Osteoblast (primary cell): ENCODE data around the gene ZMIZ1. TPM values are rescaled to one million over a fixed set of nuclear protein-coding genes. Genes with fewer than 3 reads are reported as not detected.

ENCODE experiments used
- DNase-seq: peaks from one replicate; pipeline ENCODE4 v3.0.0; 2011; ENCODE audit warnings: low spot score, mixed read lengths; ENCODE audit not compliant: insufficient read length; ENCODE audit errors: missing footprints
- H2AFZ ChIP-seq: 2 replicates; pipeline ENCODE4 v1.6.0; 2011; ENCODE audit warnings: mild to moderate bottlenecking, low read length
- H3K27ac ChIP-seq: 2 replicates; pipeline ENCODE4 v1.5.1; 2011; ENCODE audit warnings: mild to moderate bottlenecking, low read depth, low read length, moderate library complexity
- H3K27me3 ChIP-seq: 2 replicates; pipeline ENCODE4 v1.6.0; 2012; ENCODE audit warnings: mild to moderate bottlenecking, control low read depth, inconsistent platforms, low read length, moderate library complexity; ENCODE audit not compliant: insufficient read depth
- H3K36me3 ChIP-seq: 2 replicates; pipeline ENCODE4 v1.5.1; 2011; ENCODE audit warnings: mild to moderate bottlenecking, low read length, control low read depth, moderate library complexity; ENCODE audit not compliant: insufficient read depth
- H3K4me1 ChIP-seq: 2 replicates; pipeline ENCODE4 v1.5.1; 2011; ENCODE audit warnings: mild to moderate bottlenecking, low read length, control low read depth, moderate library complexity; ENCODE audit not compliant: insufficient read depth
- H3K4me2 ChIP-seq: 2 replicates; pipeline ENCODE4 v1.6.0; 2011; ENCODE audit warnings: mild to moderate bottlenecking, low read length; ENCODE audit not compliant: insufficient read depth
- H3K4me3 ChIP-seq: fragments of 200-600 bp; sonication (generic); 3 replicates; pipeline ENCODE4 v1.5.1; 2012; ENCODE audit warnings: mild to moderate bottlenecking, low read length, inconsistent platforms; ENCODE audit not compliant: insufficient read depth
- H3K79me2 ChIP-seq: 2 replicates; pipeline ENCODE4 v1.6.0; 2012; ENCODE audit warnings: mild to moderate bottlenecking, low read length, control low read depth, inconsistent platforms; ENCODE audit not compliant: insufficient read depth
- H3K9me3 ChIP-seq: 2 replicates; pipeline ENCODE4 v1.5.1; 2011; ENCODE audit warnings: low read depth, low read length, control low read depth
- H4K20me1 ChIP-seq: 2 replicates; pipeline ENCODE4 v1.6.0; 2012; ENCODE audit warnings: mild to moderate bottlenecking, low read length, control low read depth; ENCODE audit not compliant: insufficient read depth
- CTCF ChIP-seq: IDR thresholded peaks from 2 replicates; pipeline ENCODE4 v1.5.1; 2011; ENCODE audit warnings: mild to moderate bottlenecking, low read depth, low read length, moderate library complexity; ENCODE audit errors: extremely low read depth
- total RNA-seq: library from RNA; depleted of rRNA; stranded (reverse); fragments of >200 nt; gene quantifications from 2 replicates; pipeline ENCODE4 v1.2.3, GENCODE V29; 2012

Gene ZMIZ1
- total RNA-seq, 1 donor: 40.9 TPM

- Histone ChIP-seq H3K4me3 (no peak overlapping the region), H3K4me1 (peaks cover 62% of the 10 kb centered on the region), H3K27ac (peak overlapping the region; percentile 98), H3K36me3 (peaks cover 30% of the 10 kb centered on the region), H4K20me1 (peaks cover 61% of the 10 kb centered on the region), H2AFZ (no peak overlapping the region), H3K4me2 (no peak overlapping the region), H3K79me2 (peaks cover 90% of the 10 kb centered on the region), H3K27me3 (no peaks in the 10 kb centered on the region), H3K9me3 (no peaks in the 10 kb centered on the region)
- peak; percentile 94 for DNase-seq
- TF ChIP-seq CTCF: no peak
These were observed 196.2 kb downstream of the ZMIZ1 start for GRCh38 chr10:79264942-79265341.

- no peaks in the 10 kb centered on the region for H3K9me3 ChIP-seq
- no peaks in the 10 kb centered on the region for H3K27me3 ChIP-seq
- H4K20me1 ChIP-seq: peaks cover 62% of the 10 kb centered on the region
- H3K4me2 ChIP-seq: peak overlapping the region; percentile 22
- H3K4me1 ChIP-seq: peaks cover 60% of the 10 kb centered on the region
- H3K36me3 ChIP-seq: peaks cover 35% of the 10 kb centered on the region
- peak overlapping the region; percentile 98 for H3K27ac ChIP-seq
- no peak overlapping the region for H2AFZ ChIP-seq
- DNase-seq: peak; percentile 93
- peaks cover 90% of the 10 kb centered on the region for H3K79me2 ChIP-seq
- no peak for TF ChIP-seq CTCF
- peak overlapping the region; percentile 29 for H3K4me3 ChIP-seq
These were observed 197.3 kb downstream of the ZMIZ1 start for GRCh38 chr10:79266084-79266483.

GRCh38 chr10:79266543-79267312 lies 198.0 kb downstream of the ZMIZ1 start:
- H3K27me3 ChIP-seq: no peaks in the 10 kb centered on the region
- peak overlapping the region; percentile 46 for H3K4me3 ChIP-seq
- H2AFZ ChIP-seq: no peak overlapping the region
- peaks cover 90% of the 10 kb centered on the region for H3K79me2 ChIP-seq
- peak; percentile 98 for DNase-seq
- peaks cover 39% of the 10 kb centered on the region for H3K36me3 ChIP-seq
- H3K4me1 ChIP-seq: peaks cover 56% of the 10 kb centered on the region
- H4K20me1 ChIP-seq: peaks cover 61% of the 10 kb centered on the region
- H3K9me3 ChIP-seq: no peaks in the 10 kb centered on the region
- peak overlapping the region; percentile 98 for H3K27ac ChIP-seq
- no peak for TF ChIP-seq CTCF
- H3K4me2 ChIP-seq: peak overlapping the region; percentile 50

- DNase-seq: no peak
- Histone ChIP-seq H4K20me1 (peaks cover 61% of the 10 kb centered on the region), H3K4me3 (no peak overlapping the region), H3K27me3 (no peaks in the 10 kb centered on the region), H3K36me3 (peaks cover 40% of the 10 kb centered on the region), H2AFZ (no peak overlapping the region), H3K9me3 (no peaks in the 10 kb centered on the region), H3K79me2 (peaks cover 90% of the 10 kb centered on the region), H3K27ac (peak overlapping the region; percentile 98), H3K4me1 (peaks cover 52% of the 10 kb centered on the region), H3K4me2 (peak overlapping the region; percentile 50)
- no peak for TF ChIP-seq CTCF
These were observed 198.7 kb downstream of the ZMIZ1 start for GRCh38 chr10:79267499-79267898.
